GM04504 (cell line): ENCODE results near the gene CAPG.

ENCODE experiments used
- DNase-seq: peaks from one replicate; pipeline ENCODE4 v3.0.0-alpha.2; 2012; ENCODE audit warnings: low read depth

CAPG gene

DNA sequence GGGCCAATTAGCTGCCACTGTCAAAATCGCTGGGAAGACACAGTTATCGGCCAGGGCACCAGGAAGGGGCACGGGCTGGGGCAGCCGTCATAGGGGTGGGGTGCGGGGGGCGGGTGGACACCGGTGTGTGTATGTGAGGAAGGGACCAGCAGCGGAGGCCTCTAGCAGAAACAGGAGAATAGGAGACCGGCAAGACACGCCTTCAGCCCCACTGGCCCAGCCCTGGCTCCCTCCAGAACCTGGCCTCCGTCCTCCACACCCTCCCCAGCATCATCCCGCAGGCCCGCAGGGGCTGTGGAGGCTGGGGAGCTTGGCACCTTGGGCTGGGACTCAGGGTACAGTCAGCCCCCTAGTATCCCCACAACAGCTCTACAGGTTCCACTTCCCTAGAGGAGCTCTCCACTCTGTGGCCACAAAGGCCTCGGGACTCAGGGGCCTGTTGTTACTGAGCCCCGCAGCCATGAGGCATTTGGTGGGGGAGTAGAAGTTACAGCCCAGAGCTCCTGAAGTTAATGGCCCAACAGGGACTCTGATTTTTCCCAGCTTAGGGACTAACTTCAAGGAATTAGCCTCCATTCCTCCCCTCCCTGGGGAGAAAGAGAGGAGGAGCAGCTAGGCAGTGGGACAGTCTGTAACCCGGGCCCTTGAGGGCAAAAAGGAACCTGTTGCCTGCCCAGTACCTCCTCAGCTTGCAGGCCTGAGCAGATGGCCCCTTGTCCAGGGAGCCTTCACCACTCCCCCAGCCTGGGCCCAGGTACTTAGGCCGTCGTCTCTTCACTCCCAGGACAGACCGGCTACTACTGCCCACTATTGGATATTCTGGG is 28.2 kb upstream of the CAPG start:
- DNase-seq = no peak

GRCh38 chr2:85437488-85438200 is 27.5 kb upstream of the CAPG start:
- DNase-seq = no peak

GRCh38 chr2:85436836-85437487 is 26.8 kb upstream of the CAPG start:
- DNase-seq = no peak

GRCh38 chr2:85435981-85436835 is 26.0 kb upstream of the CAPG start:
- DNase-seq = no peak

GRCh38 chr2:85435220-85435958 is 25.2 kb upstream of the CAPG start:
- no peak for DNase-seq

- DNase-seq = no peak
Observed at GRCh38 chr2:85434696-85435095, 24.5 kb upstream of the CAPG start.

DNA sequence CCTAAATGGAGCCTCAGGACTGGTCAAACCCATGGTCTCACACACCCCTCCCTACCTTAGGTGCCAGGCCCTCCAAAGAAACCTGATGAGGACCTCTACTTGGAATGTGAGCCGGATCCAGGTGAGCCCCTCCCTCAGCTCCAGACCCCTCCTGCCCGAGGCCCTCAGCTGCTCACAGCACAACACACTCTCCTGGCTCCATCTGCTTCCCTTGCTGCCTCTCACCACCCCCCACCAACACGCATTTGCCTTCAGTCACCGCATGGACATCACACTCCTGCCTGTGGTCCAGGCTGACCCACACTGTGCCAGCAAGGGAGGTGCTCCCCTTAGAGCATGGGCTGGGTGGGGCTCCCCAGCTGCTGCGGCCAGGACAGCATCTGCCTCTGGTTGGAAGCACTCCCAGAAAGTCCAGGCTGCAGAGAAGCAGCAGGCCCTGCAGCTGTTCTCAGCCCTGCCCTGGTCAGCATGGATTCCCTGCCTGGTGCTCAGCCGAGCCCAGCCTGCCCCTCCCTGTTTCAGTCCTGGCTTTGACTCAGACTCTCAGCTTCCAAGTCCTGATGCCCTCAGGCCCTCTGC is 23.4 kb upstream of the CAPG start:
- DNase-seq = peak; percentile 95

DNA sequence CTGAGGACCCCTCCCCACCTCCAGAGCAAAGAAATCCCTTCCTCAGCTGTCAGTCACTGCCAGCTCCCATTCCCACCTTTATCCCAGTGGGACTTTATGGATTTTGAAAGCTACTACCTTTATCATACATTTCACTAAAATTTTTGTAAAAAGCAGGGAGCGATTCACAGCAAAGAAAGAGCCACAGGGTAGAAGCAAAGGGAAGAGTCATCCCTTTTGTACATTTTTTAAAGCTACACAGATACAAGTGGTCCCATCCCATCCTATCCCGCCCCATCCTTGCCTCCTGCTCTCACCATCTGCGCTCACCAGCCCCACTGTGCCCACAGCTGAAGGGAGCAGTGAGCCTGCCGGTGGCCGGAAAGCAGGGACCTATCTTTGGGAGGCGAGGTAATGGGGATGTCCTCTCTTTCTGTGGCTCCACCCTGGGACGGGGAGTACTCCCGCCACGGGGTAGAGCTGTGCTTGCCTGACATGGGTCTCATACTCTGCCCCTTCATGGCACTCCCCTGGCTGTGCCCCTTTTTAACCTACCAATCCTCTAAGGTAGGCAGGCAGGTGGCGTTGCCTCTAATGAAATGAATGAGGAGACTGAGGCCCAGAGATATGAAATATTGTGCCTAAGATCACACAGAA is 21.5 kb upstream of the CAPG start:
- no peak for DNase-seq

- no peak for DNase-seq
Observed at GRCh38 chr2:85430752-85431569, 20.8 kb upstream of the CAPG start.

DNA sequence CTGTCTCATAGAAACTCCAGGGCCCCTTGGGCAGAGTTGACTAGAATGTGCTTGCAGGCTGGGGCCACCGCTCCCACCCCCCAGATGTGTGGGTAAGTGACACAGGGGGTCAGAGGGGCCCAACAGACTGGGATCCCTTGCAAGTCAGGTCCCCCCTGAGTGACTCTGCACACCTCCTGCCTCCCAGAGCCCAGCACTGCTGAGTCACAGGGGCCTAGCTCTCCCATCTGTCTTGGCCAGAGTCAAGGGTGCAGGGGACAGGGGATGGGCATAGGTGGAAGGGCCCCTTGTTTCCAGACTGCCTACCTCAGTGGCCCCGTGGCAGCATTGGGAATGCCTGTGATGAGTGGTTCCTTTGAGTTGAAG is 19.7 kb upstream of the CAPG start:
- no peak for DNase-seq

DNA sequence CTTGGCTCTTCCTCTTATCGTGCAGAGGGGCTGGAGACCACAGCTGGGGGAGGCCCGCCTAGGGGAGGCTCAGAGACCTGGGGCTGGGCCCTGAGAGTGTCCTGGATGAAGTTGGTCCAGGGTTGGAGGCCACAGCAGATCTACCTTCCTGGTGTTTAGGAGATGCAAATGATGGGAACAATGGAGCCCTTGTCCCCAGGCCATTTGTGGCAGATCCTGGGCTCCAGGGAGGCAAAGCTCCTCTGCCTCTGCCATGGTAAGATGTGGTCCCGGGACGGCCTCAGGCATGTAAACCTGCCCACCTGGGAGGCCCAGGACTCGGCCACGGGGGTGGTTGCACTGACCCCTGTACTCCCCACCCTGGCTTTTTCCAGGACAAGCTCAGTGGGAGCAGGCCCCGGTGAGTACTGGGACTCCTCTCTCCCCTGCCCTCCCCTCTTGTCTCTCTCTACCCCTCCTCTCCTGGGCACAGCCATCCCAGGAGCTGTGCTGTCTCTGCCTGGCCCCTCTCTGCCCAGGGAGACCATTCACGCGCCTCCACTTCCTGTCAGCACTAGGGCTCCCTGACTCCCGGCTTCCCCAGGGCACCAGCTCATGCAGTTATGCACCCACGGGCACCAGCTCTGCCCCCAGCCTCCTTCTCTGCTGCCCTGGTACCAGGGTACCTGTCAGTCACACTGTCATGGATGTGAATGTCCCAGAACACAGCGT is 19.2 kb upstream of the CAPG start:
- DNase-seq = no peak

DNA sequence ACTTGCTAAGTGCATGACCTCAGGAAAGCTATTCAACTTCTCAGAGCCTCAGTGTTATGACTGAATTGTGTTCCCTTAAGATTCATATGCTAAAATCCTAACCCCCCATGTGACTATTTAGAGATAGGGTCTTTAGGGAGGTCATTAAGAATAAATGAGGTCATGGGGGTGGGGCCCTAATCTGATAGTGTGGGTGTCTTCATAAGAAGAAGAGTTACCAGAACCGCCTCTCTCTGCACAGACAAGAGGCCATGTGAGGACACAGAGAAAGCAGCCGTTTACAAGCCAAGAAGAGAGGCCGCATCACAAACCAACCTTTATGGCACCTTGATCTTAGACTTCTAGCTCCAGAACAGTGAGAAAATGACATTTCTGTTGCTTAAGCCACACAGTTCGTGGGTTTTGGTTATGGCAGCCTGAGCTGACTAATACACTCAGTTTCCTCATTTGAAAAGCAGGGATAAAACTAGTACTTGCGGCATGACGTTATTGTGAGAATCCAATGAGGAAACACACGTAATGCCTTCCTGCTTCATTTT is 18.2 kb upstream of the CAPG start:
- no peak for DNase-seq

- DNase-seq = no peak
Observed at GRCh38 chr2:85427300-85427835, 17.2 kb upstream of the CAPG start.

- DNase-seq = no peak
Observed at GRCh38 chr2:85425588-85425987, 15.4 kb upstream of the CAPG start.

- no peak for DNase-seq
Observed at GRCh38 chr2:85423525-85423924, 13.4 kb upstream of the CAPG start.

DNA sequence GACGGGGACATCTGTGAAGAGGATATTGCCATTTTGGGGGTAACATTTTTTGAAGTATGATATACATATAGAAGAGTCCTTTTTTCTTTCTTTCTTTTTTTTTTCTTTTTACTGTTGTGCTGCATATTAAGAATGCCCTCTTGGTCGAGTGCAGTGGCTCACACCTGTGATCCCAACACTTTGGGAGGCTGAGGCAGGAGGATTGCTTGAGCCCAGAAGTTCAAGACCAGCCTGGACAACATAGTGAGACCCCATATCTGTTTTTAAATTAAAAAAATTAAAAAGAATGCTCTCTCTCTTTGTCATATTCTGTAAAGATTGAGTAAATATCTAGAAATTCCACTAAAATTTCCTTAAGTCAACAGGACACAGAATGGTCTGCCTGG is 11.9 kb upstream of the CAPG start:
- DNase-seq = no peak

DNA sequence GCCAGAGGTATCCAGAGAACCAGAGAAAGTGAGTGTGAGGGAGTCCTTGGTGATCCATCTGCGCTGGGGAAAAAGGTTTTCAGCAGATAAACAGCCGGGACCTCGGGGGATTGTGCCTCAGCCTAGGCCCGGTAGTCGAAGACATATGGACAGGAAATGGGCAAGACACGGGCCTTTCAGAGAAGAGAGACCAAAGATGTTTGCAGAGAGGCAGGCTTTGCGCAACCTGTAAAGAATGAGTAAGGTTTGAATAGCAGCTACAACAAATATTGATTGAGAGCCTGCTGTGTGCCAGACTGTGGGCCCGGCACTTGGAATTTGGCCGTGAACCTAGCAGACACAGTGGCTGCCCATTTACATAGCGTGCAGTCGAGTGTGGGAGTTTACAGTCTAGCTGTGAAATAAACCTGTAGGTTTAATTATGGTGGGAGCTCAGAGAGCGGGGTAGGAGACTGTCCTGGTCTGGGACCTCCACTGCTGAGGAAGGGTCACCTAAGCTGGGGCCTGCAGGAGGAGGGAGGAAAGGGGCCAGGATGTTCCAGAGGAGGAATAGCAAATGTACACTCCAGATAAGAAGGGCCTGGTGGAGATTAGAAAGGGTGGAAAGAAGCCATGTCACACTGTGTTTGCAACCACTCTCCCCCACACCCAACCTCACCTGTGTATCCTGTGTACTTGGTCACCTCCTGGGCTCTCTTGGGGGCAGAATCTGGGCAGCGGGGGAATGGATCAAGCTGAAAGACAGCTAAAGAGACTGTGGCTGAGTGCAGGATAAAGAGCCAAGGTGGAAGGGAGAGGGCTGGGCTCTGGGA is 11.3 kb upstream of the CAPG start:
- no peak for DNase-seq
